GM21529 (cell line): ENCODE measurements around the gene KIDINS220.
A peak's percentile ranks its signal among the peaks of the same experiment; 100 is the strongest.

Experiments used
- ATAC-seq: cut with Tn5 transposase; IDR thresholded peaks from one replicate; pipeline ENCODE4 v1.9.1; 2021; ENCODE audit not compliant: unreplicated experiment

Gene KIDINS220

GRCh38 chr2:8806885-8807704 is 30.3 kb downstream of the KIDINS220 start:
- ATAC-seq, result no peak

GRCh38 chr2:8805278-8806210 is 31.9 kb downstream of the KIDINS220 start:
- ATAC-seq, result no peak

GRCh38 chr2:8803658-8804379 is 33.6 kb downstream of the KIDINS220 start:
- ATAC-seq, result peak; percentile 100

DNA sequence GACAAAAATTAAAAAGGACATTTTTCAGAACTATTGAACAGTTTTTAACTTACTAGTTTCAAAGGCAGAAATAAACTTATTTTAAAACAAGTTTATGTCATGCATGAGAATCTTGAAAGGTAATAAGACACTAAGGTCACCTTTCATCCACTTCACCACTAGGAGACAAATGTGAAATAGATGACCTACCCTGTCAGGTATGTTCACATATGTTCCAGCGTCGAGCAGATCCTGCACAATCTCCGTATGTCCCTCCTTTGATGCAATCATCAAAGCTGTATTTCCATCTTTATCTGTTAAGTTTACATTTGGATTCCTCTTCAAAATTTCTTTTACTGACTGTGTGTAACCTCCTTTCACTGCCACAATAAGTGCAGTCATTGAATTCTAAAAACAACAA is 34.7 kb downstream of the KIDINS220 start:
- no peak for ATAC-seq

DNA sequence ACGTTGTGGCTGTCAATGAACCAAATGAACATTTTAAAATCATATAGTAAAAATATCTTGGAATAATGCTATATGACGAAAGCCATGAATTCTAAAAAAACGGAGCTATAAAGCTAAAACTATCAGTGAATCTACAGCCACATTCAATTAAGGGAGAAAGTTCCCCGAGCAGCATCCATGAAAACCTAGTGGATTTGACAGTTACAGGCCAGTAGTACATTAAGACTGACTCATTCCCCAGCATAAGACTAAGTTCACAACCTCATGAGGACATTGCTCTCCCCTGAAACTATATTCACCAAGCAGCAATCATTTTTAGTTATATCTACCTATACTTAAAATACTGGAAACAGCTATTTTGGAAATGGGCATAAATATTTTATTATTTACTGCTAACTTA is 36.6 kb downstream of the KIDINS220 start:
- no peak for ATAC-seq

GRCh38 chr2:8800218-8800617 is 37.2 kb downstream of the KIDINS220 start:
- ATAC-seq, result no peak

DNA sequence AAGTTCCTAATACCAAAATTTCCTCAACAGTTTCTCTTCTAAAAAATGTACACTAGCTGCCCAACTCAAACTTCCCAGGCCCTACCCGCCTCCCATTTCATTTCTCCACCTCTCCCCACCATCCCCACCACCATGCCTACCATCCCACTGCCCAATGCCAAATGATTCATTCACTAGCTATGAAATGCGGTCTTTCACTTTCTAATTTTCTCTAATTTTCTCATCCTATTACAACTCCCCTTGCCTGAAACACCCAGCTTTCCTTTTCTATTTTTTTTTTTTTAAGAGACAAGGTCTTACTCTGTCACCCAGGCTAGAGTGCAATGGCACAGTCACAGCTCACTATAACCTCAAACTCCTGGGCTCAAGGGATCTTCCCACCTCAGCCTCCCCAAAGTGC is 38.4 kb downstream of the KIDINS220 start:
- no peak for ATAC-seq

GRCh38 chr2:8798393-8798792 is 39.0 kb downstream of the KIDINS220 start:
- ATAC-seq, result no peak

DNA sequence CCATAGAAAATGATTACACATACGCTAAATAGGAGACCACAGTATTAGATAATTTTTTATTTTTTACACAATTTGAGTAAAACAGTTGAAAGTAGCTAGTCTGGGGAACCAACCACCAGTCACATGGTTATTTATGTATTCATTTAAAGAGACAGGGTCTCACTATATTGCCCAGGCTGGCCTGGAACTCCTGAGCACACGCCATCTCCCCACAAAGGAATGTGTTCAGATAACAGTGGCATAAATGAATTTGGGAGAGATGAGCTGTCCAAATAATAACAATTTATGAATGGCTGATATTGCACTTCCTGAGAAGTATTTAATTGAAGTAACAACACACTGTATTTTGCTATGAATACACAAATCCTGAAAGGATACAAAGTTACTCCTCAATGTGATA is 39.7 kb downstream of the KIDINS220 start:
- ATAC-seq, result no peak

DNA sequence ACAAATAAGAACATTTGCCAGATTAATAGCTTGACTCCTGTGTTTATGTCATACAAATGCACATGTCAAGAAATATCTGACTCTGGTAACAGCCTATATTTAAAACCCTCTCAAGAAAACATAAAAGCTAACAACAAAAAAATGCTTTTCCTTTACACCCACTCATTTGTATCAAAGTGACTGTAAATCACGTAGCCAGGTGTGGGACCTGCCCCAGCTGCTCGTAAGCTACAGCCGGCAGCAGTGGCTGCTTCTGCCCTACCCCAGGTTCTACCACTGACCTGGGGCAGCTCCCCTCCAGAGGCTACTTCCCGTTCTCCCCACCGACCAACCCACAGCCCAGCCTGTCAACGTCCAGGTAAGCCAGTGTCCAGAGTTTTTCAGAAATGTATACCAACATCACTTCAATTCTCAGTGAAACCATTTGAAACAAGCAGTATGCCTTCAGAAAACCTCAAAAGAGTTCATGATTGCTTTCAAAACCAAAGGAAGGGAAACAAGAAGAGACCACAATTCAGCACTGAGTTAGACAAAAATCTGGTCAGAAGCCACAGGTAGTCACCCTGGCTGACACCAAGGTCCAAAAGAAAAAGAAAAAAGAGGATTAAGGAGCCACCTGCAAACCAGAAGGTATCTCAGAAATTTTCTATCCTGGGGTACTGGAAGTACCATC is 40.4 kb downstream of the KIDINS220 start:
- peak; percentile 90 for ATAC-seq

- no peak for ATAC-seq
Observed at GRCh38 chr2:8796315-8796848, 41.0 kb downstream of the KIDINS220 start.

- ATAC-seq, result no peak
Observed at GRCh38 chr2:8794923-8795825, 42.2 kb downstream of the KIDINS220 start.

- ATAC-seq, result peak; percentile 59
Observed at GRCh38 chr2:8790739-8791162, 46.7 kb downstream of the KIDINS220 start.

GRCh38 chr2:8786463-8786862 is 51.0 kb downstream of the KIDINS220 start:
- no peak for ATAC-seq

- no peak for ATAC-seq
Observed at GRCh38 chr2:8779795-8780671, 57.4 kb downstream of the KIDINS220 start.

DNA sequence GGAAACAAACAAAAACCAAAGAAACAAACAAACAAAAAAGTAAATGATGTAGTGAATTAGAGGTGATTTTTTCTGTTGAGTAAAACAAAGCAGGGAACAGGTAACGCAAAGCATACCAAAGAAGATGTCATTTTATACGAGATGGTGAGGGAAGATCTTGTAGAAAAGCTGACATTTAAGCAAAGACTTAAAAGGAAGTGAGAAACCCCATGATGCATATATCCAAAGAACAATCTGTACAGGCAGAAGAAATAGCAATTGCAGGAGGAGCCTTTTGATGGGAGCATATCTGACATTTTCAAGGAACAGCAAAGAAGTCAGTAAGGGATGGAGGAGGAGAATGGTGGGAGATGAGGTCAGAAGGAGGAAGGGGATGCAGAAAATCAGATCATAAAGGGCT is 63.0 kb downstream of the KIDINS220 start:
- no peak for ATAC-seq

DNA sequence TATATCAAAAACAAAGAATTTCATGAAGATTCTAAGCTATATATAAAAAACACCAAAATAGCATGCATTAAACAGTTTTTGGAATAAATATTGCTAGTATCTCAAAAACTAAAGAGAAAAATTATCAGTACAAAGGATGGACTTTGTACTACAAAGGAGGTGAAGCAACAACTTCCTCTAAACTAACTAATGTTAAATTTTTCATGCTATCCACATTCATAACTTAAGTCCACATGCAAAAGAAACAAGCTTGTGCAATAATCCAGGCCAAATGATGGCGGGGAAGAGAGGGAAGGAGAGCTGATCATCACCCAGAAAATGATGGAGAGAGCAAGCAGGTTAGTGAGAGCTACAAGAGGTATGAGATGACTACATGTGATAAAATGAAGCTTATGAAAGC is 70.1 kb downstream of the KIDINS220 start:
- no peak for ATAC-seq

DNA sequence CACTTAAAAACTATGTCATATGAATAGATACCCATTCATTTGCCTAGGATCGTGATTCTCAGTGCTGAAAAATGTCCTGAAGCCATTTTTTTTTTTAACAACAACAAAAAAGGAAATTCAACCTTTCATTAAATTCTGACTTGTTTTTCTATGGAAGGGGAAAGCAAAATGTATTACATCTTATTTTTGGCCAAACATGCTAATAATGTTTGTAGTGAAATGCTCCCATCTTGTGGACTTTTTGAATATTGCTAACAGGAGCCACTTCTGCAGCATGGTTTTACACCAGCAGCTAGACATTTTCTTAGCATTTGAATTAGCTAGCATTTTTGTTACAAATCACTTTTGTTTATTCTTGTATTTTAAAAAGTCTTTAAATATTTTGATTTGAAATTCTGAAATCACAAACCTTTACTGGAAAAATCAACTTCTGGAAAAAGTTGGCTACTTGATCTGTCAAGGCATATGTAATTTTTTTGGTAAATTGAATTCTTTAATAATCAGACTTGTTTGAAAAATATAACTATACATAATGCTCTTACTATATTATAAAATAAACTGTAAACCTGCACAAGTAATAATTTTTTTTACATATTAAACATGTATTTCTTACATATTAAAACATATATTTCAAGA is 75.8 kb downstream of the KIDINS220 start:
- no peak for ATAC-seq
